Measurements from ENCODE around the gene THOC2. TPM values are rescaled to one million over a fixed set of nuclear protein-coding genes. Genes with fewer than 3 reads are reported as not detected.
"Not testable (repeated sequence)": the region's sequence is repeated elsewhere in the genome, so short reads cannot be mapped to it uniquely, and the experiment has no call there.

Gene THOC2
- total and polyA plus RNA-seq, 2 donors, result 33.6 to 213 TPM

DNA sequence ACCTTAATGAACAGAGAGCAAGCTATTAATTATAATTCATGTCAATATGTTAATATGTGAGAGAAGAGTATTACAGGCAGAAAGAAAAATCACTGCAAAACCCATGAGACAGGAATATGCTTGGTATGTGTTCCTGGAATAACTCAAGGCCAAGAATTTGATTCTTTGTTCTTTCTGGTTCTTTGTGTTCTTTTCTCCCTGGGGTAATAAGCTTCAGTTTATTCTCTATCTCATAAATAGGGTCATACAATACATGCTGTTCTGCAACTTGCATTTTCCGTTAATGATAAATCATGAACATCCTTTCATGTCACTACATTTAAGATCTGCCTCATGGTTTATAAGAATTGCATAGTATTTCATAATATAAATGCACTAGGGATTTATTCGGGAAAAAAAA, 16.8 kb upstream of the THOC2 start:
- 50% methylated on average over 2 of the region's 2 CpGs for WGBS
- Histone ChIP-seq H3K4me3 (ENCODE audit: low read depth, low read length) (no peak overlapping the region), H3K36me3 (ENCODE audit: insufficient read depth) (no peaks in the 10 kb centered on the region), H3K4me1 (ENCODE audit: insufficient read depth) (no peaks in the 10 kb centered on the region), H3K27ac (ENCODE audit: low read depth) (no peak overlapping the region)
- no peak for DNase-seq (ENCODE audit: extremely low spot score)

GRCh38 chrX:123745511-123745910, 12.7 kb upstream of the THOC2 start:
- no peak overlapping the region for H3K4me3 ChIP-seq (ENCODE audit: low read depth, low read length)
- no peaks in the 10 kb centered on the region for H3K36me3 ChIP-seq (ENCODE audit: insufficient read depth)
- WGBS, result 57% methylated on average over 3 of the region's 3 CpGs
- no peak overlapping the region for H3K27ac ChIP-seq (ENCODE audit: low read depth)
- H3K4me1 ChIP-seq (ENCODE audit: insufficient read depth), result no peaks in the 10 kb centered on the region
- DNase-seq (ENCODE audit: extremely low spot score), result no peak

GRCh38 chrX:123743312-123743711, 10.5 kb upstream of the THOC2 start:
- Histone ChIP-seq H3K4me1 (ENCODE audit: insufficient read depth) (no peaks in the 10 kb centered on the region), H3K4me3 (ENCODE audit: low read depth, low read length) (no peak overlapping the region), H3K27ac (ENCODE audit: low read depth) (no peak overlapping the region), H3K36me3 (ENCODE audit: insufficient read depth) (no peaks in the 10 kb centered on the region)
- DNase-seq (ENCODE audit: extremely low spot score), result no peak
- 100% methylated on average over 1 of the region's 1 CpG for WGBS

DNA sequence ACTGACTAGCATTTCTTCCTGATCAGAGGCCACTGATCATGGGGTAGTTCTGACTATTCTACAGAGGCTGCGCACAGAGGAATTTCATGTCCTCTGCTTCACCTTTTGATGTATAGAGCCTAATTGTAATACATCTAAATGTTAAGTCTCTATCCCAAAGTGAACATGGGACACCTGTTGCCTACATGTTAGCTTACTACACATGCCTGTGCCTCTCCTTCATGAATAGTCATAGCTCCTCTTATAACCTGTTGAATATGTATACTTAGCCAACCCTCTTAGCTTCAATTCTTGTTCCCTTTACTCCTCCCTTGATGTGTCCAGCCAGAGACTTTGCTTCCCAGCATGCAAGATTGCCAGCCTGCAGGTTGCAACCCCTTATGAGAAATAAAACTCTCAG, 9.6 kb upstream of the THOC2 start:
- 100% methylated on average over 1 of the region's 1 CpG for WGBS
- DNase-seq (ENCODE audit: extremely low spot score), result no peak
- no peak overlapping the region for H3K4me3 ChIP-seq (ENCODE audit: low read depth, low read length)

GRCh38 chrX:123740536-123740935, 7.7 kb upstream of the THOC2 start:
- no peaks in the 10 kb centered on the region for H3K4me1 ChIP-seq (ENCODE audit: insufficient read depth)
- H3K4me3 ChIP-seq (ENCODE audit: low read depth, low read length), result no peak overlapping the region
- no peak overlapping the region for H3K27ac ChIP-seq (ENCODE audit: low read depth)
- DNase-seq (ENCODE audit: extremely low spot score), result no peak
- H3K36me3 ChIP-seq (ENCODE audit: insufficient read depth), result no peaks in the 10 kb centered on the region
- 68% methylated on average over 3 of the region's 3 CpGs for WGBS

More for the DNA sequence above, 9.6 kb upstream of the THOC2 start:
- no peak overlapping the region for H3K27ac ChIP-seq (ENCODE audit: low read depth)
- no peaks in the 10 kb centered on the region for H3K36me3 ChIP-seq (ENCODE audit: insufficient read depth)
- no peaks in the 10 kb centered on the region for H3K4me1 ChIP-seq (ENCODE audit: insufficient read depth)

DNA sequence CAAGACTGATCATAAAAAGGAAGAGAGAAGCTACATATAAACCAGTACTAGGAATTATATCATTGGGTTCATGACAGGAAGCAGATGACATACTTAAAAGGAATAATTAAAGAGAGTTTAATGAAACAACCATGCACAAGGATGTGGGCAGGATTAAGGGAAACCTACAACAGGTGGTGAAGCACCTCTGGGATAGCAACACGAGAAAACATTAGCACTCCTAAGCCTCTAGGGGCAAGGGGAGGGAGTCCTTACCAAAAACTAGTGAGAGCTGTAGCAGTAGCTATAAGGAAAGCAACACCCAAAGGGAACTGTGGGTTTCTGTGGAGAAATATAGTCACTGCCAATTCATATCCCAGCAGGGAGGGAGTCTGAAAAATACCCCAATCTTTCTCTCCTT, 7.2 kb upstream of the THOC2 start:
- Histone ChIP-seq H3K27ac (ENCODE audit: low read depth) (no peak overlapping the region), H3K36me3 (ENCODE audit: insufficient read depth) (no peaks in the 10 kb centered on the region), H3K4me3 (ENCODE audit: low read depth, low read length) (no peak overlapping the region), H3K4me1 (ENCODE audit: insufficient read depth) (no peaks in the 10 kb centered on the region)
- no peak for DNase-seq (ENCODE audit: extremely low spot score)
- 53% methylated on average over 1 of the region's 1 CpG for WGBS

GRCh38 chrX:123739474-123739873, 6.6 kb upstream of the THOC2 start:
- Histone ChIP-seq H3K4me1 (ENCODE audit: insufficient read depth) (no peaks in the 10 kb centered on the region), H3K4me3 (ENCODE audit: low read depth, low read length) (no peak overlapping the region), H3K27ac (ENCODE audit: low read depth) (no peak overlapping the region), H3K36me3 (ENCODE audit: insufficient read depth) (no peaks in the 10 kb centered on the region)
- WGBS, result 69% methylated on average over 3 of the region's 3 CpGs
- no peak for DNase-seq (ENCODE audit: extremely low spot score)

GRCh38 chrX:123738378-123738940, 5.6 kb upstream of the THOC2 start:
- DNase-seq (ENCODE audit: extremely low spot score), result no peak
- Histone ChIP-seq H3K36me3 (ENCODE audit: insufficient read depth) (no peaks in the 10 kb centered on the region), H3K27ac (ENCODE audit: low read depth) (no peak overlapping the region), H3K4me1 (ENCODE audit: insufficient read depth) (no peaks in the 10 kb centered on the region), H3K4me3 (ENCODE audit: low read depth, low read length) (no peak overlapping the region)
- WGBS, result 69% methylated on average over 10 of the region's 10 CpGs

- WGBS, result 24% methylated on average over 2 of the region's 2 CpGs
- H3K36me3 ChIP-seq (ENCODE audit: insufficient read depth), result no peaks in the 10 kb centered on the region
- no peaks in the 10 kb centered on the region for H3K4me1 ChIP-seq (ENCODE audit: insufficient read depth)
- DNase-seq (ENCODE audit: extremely low spot score), result no peak
- H3K27ac ChIP-seq (ENCODE audit: low read depth), result no peak overlapping the region
- H3K4me3 ChIP-seq (ENCODE audit: low read depth, low read length), result no peak overlapping the region
Observed at GRCh38 chrX:123736333-123736921, 3.6 kb upstream of the THOC2 start.

- no CpG with 5 or more reads among the region's 1 CpG for WGBS
- DNase-seq (ENCODE audit: extremely low spot score); H3K4me3 ChIP-seq (ENCODE audit: low read depth, low read length); H3K27ac ChIP-seq (ENCODE audit: low read depth); H3K36me3 ChIP-seq (ENCODE audit: insufficient read depth); H3K4me1 ChIP-seq (ENCODE audit: insufficient read depth): not testable (repeated sequence)
Observed at GRCh38 chrX:123735137-123735536, 2.3 kb upstream of the THOC2 start.

GRCh38 chrX:123734079-123734478, 1.2 kb upstream of the THOC2 start:
- DNase-seq (ENCODE audit: extremely low spot score); H3K36me3 ChIP-seq (ENCODE audit: insufficient read depth); H3K4me1 ChIP-seq (ENCODE audit: insufficient read depth); H3K27ac ChIP-seq (ENCODE audit: low read depth); H3K4me3 ChIP-seq (ENCODE audit: low read depth, low read length): not testable (repeated sequence)
- 94% methylated on average over 36 of the region's 43 CpGs for WGBS

DNA sequence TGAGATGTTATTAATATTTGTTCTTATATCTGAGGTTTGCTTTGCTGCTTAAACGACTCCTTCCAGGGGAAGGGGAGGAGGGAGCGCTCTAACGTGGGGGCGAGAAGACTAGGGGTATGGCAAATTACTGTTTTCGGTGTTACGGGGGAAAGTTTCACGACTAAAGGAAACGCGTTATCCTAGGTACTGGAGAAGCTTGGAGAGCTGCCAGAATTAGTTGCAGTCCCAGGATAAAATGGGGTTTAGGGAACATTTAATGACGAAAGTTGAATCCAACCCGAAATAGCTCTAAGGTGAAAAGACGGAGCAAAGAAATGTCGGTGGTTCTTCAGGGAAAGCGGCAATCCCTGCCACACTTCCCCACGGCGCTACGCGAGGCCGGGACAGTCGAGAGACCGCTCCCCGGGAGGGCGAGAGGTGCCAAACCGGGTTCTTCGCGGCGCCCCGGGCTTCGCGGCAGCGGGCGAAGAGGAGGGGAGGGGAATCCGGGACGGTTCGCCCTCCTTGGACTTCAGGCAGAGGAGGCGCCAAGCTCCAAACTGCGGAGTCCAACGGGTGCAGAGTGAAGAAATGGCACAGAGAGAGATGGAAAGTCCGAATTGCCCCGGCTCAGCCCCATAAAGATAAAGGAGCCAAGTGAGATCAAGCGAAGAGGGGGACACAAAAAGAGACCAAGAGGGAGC, 724 bp downstream of the THOC2 start:
- under 1% methylated on average over 40 of the region's 41 CpGs for WGBS
- Histone ChIP-seq H3K36me3 (ENCODE audit: insufficient read depth) (no peaks in the 10 kb centered on the region), H3K4me3 (ENCODE audit: low read depth, low read length) (peak overlapping the region; percentile 67), H3K4me1 (ENCODE audit: insufficient read depth) (no peaks in the 10 kb centered on the region), H3K27ac (ENCODE audit: low read depth) (peak overlapping the region; percentile 74)
- no peak for DNase-seq (ENCODE audit: extremely low spot score)

DNA sequence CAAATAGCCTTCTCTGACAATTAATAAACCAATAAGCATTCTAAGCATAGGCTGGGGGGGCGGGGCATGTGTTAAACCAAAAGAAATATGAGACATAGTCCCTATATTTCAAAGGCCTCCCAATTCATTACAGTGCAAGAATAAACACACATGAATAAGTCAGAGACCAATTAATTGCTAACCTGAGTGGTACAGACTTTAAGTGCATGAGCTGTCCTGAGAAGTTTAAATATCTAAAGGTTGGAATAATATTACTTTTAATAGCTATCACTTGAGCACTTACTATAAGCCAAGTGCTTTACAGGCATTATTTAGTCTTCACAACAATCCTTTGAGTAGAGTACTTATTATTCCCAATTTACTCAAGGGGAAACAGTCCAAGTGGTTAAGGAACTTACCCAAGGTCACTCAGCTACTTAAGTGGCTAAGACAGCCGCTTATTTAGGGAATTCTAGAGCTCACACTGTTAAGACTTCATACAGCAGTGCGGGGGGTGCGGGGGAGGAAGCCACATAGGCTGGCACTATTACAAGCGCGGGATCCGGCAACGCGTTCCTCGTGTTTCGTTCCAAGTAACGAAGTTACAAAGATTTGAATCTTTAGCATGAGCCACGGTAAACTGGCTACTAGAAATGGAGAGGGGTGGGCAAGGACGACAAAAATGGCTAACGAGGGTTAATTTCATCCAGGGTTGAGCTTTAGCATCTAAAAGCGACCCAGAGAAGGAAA, 1.4 kb downstream of the THOC2 start:
- 8% methylated on average over 16 of the region's 16 CpGs for WGBS
- H3K4me3 ChIP-seq (ENCODE audit: low read depth, low read length), result peak overlapping the region; percentile 67
- peak overlapping the region; percentile 18 for H3K27ac ChIP-seq (ENCODE audit: low read depth)
- H3K4me1 ChIP-seq (ENCODE audit: insufficient read depth), result no peaks in the 10 kb centered on the region
- H3K36me3 ChIP-seq (ENCODE audit: insufficient read depth), result no peaks in the 10 kb centered on the region
- no peak for DNase-seq (ENCODE audit: extremely low spot score)

DNA sequence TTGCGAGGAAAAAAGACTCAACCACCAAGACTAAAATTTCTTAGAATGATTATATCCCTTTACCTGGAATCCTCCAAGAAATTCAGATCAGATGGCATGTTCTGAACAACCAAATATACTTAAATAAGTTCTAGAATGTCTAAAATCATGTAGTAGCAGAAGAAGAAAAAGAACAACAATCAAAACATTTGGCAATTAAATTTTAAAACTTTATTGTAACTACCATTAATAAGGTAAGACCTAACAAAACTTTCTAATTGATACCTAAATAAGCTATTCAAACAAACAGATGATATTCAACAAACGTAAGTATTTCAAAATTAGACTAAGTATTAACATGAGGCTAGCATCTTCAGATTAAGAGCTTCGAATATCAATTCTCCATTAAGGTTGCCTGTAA, 4.3 kb downstream of the THOC2 start:
- no peak for DNase-seq (ENCODE audit: extremely low spot score)
- 74% methylated on average over 3 of the region's 3 CpGs for WGBS
- Histone ChIP-seq H3K36me3 (ENCODE audit: insufficient read depth) (no peaks in the 10 kb centered on the region), H3K27ac (ENCODE audit: low read depth) (no peak overlapping the region), H3K4me1 (ENCODE audit: insufficient read depth) (no peaks in the 10 kb centered on the region), H3K4me3 (ENCODE audit: low read depth, low read length) (no peak overlapping the region)

All from urinary bladder (tissue), 4 donors.